ENCODE results near the gene IQCF5.

IQCF5 gene

DNA sequence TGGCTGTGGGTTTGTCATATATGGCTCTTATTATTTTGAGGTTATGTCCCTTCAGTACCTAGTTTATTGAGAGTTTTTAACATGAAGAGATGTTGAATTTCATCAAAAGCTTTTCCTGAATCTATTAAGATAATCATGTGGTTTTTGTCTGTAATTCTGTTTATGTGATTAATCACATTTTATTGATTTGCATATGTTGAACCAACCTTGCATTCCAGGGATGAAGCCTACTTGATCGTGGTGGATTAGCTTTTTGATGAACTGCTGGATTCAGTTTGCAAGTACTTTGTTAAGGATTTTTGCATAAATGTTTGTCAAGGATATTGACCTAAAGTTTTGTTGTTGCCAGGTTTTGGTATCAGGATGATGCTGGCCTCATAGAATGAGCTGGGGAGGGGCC lies 47.1 kb downstream of the IQCF5 start:
- H3K79me2 ChIP-seq (ENCODE audit: insufficient read depth, low read depth) = no peaks in the 10 kb centered on the region
- no peak overlapping the region for H3K9ac ChIP-seq
- no peaks in the 10 kb centered on the region for H3K4me1 ChIP-seq (ENCODE audit: low read depth, poor library complexity, severe bottlenecking)
- H4K20me1 ChIP-seq (ENCODE audit: insufficient read depth) = no peaks in the 10 kb centered on the region
- no peak overlapping the region for H3K4me2 ChIP-seq
- TF ChIP-seq CTCF (conservative IDR thresholded peaks at IDR 0.05; ENCODE audit: low read depth, low read length) = no peak
- H3K4me3 ChIP-seq (IDR thresholded peaks at IDR 0.05; ENCODE audit: insufficient read depth, low read depth, low read length) = no peak overlapping the region
- no peak overlapping the region for H2AFZ ChIP-seq (ENCODE audit: low read depth)
- H3K27me3 ChIP-seq (ENCODE audit: insufficient read depth, low read depth) = no peaks in the 10 kb centered on the region
- no peaks in the 10 kb centered on the region for H3K36me3 ChIP-seq (ENCODE audit: insufficient read depth)
- no peak overlapping the region for H3K27ac ChIP-seq
